K562 (cell line): ENCODE measurements around the gene GOT1.

ENCODE experiments used
- CHD1 ChIP-seq: fragments of 200-600 bp; sonication (generic); IDR thresholded peaks from one replicate; pipeline ENCODE4 v1.6.1; 2012; ENCODE audit warnings: mild to moderate bottlenecking, moderate library complexity, low read length, inconsistent platforms
- HDAC6 ChIP-seq: IDR thresholded peaks from 2 replicates; pipeline ENCODE4 v1.6.1; 2012; ENCODE audit warnings: low read depth, mild to moderate bottlenecking, control low read depth, inconsistent platforms, low read length, moderate library complexity
- RBM14 ChIP-seq: fragments of 200-400 bp; formaldehyde crosslinking; IDR thresholded peaks from 2 replicates; pipeline ENCODE4 v1.6.1; 2018; ENCODE audit warnings: low read depth, mild to moderate bottlenecking, low read length, moderate library complexity, borderline replicate concordance; ENCODE audit not compliant: insufficient read depth
- SIN3B ChIP-seq: fragments of 450-650 bp; IDR thresholded peaks from 2 replicates; pipeline ENCODE4 v1.6.1; 2017; ENCODE audit warnings: low read depth, mild to moderate bottlenecking, moderate library complexity
- SMARCC2 ChIP-seq: fragments of 450-650 bp; IDR thresholded peaks from 2 replicates; pipeline ENCODE4 v1.6.1; 2017; ENCODE audit warnings: antibody characterized with exemption, moderate library complexity, mild to moderate bottlenecking, low read depth
- TF ChIP-seq, protein P1 (sequence below): sonication (generic); formaldehyde crosslinking; IDR thresholded peaks from 2 replicates; pipeline ENCODE4 v1.8.0; 2023; ENCODE audit warnings: mild to moderate bottlenecking, missing genetic modification reagents

DNA sequence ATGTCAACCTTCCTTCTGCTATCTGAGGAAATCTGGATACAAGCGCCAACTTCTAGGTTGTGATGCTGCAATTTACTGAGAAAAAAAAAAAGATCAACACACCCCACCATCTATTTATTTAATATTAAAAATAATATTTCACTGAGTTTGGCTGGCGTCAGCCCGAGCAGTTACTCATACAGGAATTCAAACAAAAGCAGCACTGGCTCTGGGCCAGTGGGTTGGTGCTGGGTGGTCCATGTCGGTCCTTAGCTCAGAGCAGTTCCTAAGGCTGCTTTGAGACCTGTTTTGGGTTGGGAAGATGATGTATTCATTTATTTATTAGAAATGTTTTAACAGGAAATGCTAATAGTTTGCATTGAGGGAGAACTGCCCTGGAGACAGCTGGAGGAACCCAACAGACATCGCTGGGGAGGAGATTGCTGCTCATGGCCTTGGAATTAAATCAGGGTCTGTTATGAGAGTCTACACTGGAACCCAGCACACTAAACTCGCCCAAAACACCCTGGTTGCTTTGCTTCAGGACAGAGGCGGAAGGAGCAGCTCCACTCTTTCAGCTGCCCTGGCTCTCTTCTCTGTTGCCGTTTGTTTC is 36.3 kb upstream of the GOT1 start:
- TF ChIP-seq SIN3B = no peak
- TF ChIP-seq RBM14 = no peak
- TF ChIP-seq SMARCC2 = no peak
- TF ChIP-seq HDAC6 = no peak
- no peak for TF ChIP-seq CHD1
- TF ChIP-seq, protein P1, sequence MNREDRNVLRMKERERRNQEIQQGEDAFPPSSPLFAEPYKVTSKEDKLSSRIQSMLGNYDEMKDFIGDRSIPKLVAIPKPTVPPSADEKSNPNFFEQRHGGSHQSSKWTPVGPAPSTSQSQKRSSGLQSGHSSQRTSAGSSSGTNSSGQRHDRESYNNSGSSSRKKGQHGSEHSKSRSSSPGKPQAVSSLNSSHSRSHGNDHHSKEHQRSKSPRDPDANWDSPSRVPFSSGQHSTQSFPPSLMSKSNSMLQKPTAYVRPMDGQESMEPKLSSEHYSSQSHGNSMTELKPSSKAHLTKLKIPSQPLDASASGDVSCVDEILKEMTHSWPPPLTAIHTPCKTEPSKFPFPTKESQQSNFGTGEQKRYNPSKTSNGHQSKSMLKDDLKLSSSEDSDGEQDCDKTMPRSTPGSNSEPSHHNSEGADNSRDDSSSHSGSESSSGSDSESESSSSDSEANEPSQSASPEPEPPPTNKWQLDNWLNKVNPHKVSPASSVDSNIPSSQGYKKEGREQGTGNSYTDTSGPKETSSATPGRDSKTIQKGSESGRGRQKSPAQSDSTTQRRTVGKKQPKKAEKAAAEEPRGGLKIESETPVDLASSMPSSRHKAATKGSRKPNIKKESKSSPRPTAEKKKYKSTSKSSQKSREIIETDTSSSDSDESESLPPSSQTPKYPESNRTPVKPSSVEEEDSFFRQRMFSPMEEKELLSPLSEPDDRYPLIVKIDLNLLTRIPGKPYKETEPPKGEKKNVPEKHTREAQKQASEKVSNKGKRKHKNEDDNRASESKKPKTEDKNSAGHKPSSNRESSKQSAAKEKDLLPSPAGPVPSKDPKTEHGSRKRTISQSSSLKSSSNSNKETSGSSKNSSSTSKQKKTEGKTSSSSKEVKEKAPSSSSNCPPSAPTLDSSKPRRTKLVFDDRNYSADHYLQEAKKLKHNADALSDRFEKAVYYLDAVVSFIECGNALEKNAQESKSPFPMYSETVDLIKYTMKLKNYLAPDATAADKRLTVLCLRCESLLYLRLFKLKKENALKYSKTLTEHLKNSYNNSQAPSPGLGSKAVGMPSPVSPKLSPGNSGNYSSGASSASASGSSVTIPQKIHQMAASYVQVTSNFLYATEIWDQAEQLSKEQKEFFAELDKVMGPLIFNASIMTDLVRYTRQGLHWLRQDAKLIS = no peak
